Uterus (tissue), 4 donors: ENCODE results near the gene MACC1. TPM values are rescaled to one million over a fixed set of nuclear protein-coding genes. Genes with fewer than 3 reads are reported as not detected.

Experiments used
- DNase-seq, 2 donors: peaks; one replicate each; pipeline ENCODE4 v3.0.0-alpha.2; 2019 to 2020
- H3K27ac ChIP-seq, 2 donors: fragments of 200-600 bp; sonication (generic); 1 replicate in 1 of 2; 2 replicates in 1 of 2; pipeline ENCODE4 v1.5.1; 2016 to 2018
- H3K27me3 ChIP-seq, 2 donors: fragments of 200-600 bp; sonication (generic); one replicate each; pipeline ENCODE4 v1.5.1; 2018 to 2019; ENCODE audit warnings: control low read depth in 1 of 2
- H3K36me3 ChIP-seq, 2 donors: fragments of 200-600 bp; sonication (generic); one replicate each; pipeline ENCODE4 v1.5.1; 2019; ENCODE audit warnings: control low read depth in 1 of 2
- H3K4me1 ChIP-seq, 2 donors: fragments of 200-600 bp; sonication (generic); one replicate each; pipeline ENCODE4 v1.5.1; 2018 to 2019; ENCODE audit warnings: control low read depth in 1 of 2
- H3K4me3 ChIP-seq, 2 donors: fragments of 200-600 bp; sonication (generic); 1 replicate in 1 of 2; 2 replicates in 1 of 2; pipeline ENCODE4 v1.5.1; 2018 to 2019; ENCODE audit warnings: mild to moderate bottlenecking in 1 of 2
- H3K9me3 ChIP-seq, 2 donors: fragments of 200-600 bp; sonication (generic); one replicate each; pipeline ENCODE4 v1.5.1; 2019; ENCODE audit warnings: control low read depth in 1 of 2
- CTCF ChIP-seq, 4 experiments: fragments of 200-600 bp in 2 of 4; fragments of 450-650 bp in 2 of 4; sonication (generic) in 2 of 4; IDR thresholded peaks; one replicate each; pipeline ENCODE4 v1.5.1; 2016 to 2019; ENCODE audit warnings: antibody characterized with exemption in 4 of 4, mild to moderate bottlenecking in 2 of 4, moderate library complexity in 1 of 4
- POLR2A ChIP-seq, 2 donors: fragments of 450-650 bp; IDR thresholded peaks; one replicate each; pipeline ENCODE4 v1.6.1; 2016; ENCODE audit warnings: antibody characterized with exemption in 2 of 2, mild to moderate bottlenecking in 1 of 2, moderate library complexity in 1 of 2
- intact Hi-C: fragments of 100-400 bp; cut with DNase I; formaldehyde crosslinking; loops from one replicate; pipeline ENCODE4 v1.15.1; 2023; ENCODE audit warnings: low total_unique reads
- total RNA-seq, 4 donors: library from RNA; depleted of rRNA in 3 of 4; stranded (reverse); fragments of >200 nt in 3 of 4; gene quantifications; one replicate each; pipeline versions ENCODE4 v1.1.0 to v1.2.4, GENCODE V29; 2014 to 2023
- donor health status: DM: yes; HTN: yes; CAD: no.

The MACC1 gene
- total RNA-seq, 4 donors from 2014 or later = 1.0 to 23.9 (median 1.5) TPM; not detected in 1

- no peak for DNase-seq
- no peaks in the 10 kb centered on the region for H3K9me3 ChIP-seq
- TF ChIP-seq POLR2A (IDR thresholded peaks at IDR 0.05) = no peak
- no peak for TF ChIP-seq CTCF (IDR thresholded peaks at IDR 0.05)
- no peaks in the 10 kb centered on the region for H3K4me1 ChIP-seq
- H3K27me3 ChIP-seq = no peaks in the 10 kb centered on the region
- H3K36me3 ChIP-seq = no peaks in the 10 kb centered on the region
- no peak overlapping the region for H3K27ac ChIP-seq
- no peak overlapping the region for H3K4me3 ChIP-seq
- intact Hi-C loops = no loop called here
Measured at GRCh38 chr7:20216406-20217036, 663 bp downstream of the MACC1 start.

GRCh38 chr7:20214921-20215669 lies 2.1 kb downstream of the MACC1 start:
- TF ChIP-seq POLR2A (IDR thresholded peaks at IDR 0.05) = no peak
- TF ChIP-seq CTCF (IDR thresholded peaks at IDR 0.05) = no peak
- Histone ChIP-seq H3K4me3 (no peak overlapping the region), H3K36me3 (no peaks in the 10 kb centered on the region), H3K4me1 (no peaks in the 10 kb centered on the region), H3K27ac (no peak overlapping the region), H3K27me3 (no peaks in the 10 kb centered on the region), H3K9me3 (no peaks in the 10 kb centered on the region)
- DNase-seq = no peak
- intact Hi-C loops = no loop called here

- no peak for DNase-seq
- H3K36me3 ChIP-seq = no peaks in the 10 kb centered on the region
- no peak overlapping the region for H3K27ac ChIP-seq
- H3K4me1 ChIP-seq = no peaks in the 10 kb centered on the region
- H3K27me3 ChIP-seq = no peaks in the 10 kb centered on the region
- intact Hi-C loops = no loop called here
- no peak overlapping the region for H3K4me3 ChIP-seq
- TF ChIP-seq POLR2A (IDR thresholded peaks at IDR 0.05) = no peak
- no peak for TF ChIP-seq CTCF (IDR thresholded peaks at IDR 0.05)
- no peaks in the 10 kb centered on the region for H3K9me3 ChIP-seq
Measured at GRCh38 chr7:20214132-20214531, 3.1 kb downstream of the MACC1 start.

- H3K36me3 ChIP-seq = no peaks in the 10 kb centered on the region
- intact Hi-C loops = no loop called here
- H3K27ac ChIP-seq = no peak overlapping the region
- DNase-seq = no peak
- H3K4me3 ChIP-seq = no peak overlapping the region
- H3K4me1 ChIP-seq = no peaks in the 10 kb centered on the region
- H3K27me3 ChIP-seq = no peaks in the 10 kb centered on the region
- no peaks in the 10 kb centered on the region for H3K9me3 ChIP-seq
- no peak for TF ChIP-seq POLR2A (IDR thresholded peaks at IDR 0.05)
- TF ChIP-seq CTCF (IDR thresholded peaks at IDR 0.05) = no peak
Measured at GRCh38 chr7:20213378-20213777, 3.8 kb downstream of the MACC1 start.

GRCh38 chr7:20211376-20211775 lies 5.8 kb downstream of the MACC1 start:
- Histone ChIP-seq H3K9me3 (no peaks in the 10 kb centered on the region), H3K4me3 (no peak overlapping the region), H3K36me3 (no peaks in the 10 kb centered on the region), H3K4me1 (no peaks in the 10 kb centered on the region), H3K27ac (no peak overlapping the region), H3K27me3 (no peaks in the 10 kb centered on the region)
- TF ChIP-seq POLR2A (IDR thresholded peaks at IDR 0.05) (no peak), CTCF (IDR thresholded peaks at IDR 0.05) (no peak)
- intact Hi-C loops = no loop called here
- DNase-seq = no peak
